NCI-H1048 (cell line): Measurements from ENCODE around the gene ZNF337.
A peak's percentile ranks its signal among the peaks of the same experiment; 100 is the strongest.
"Not testable (repeated sequence)": the region's sequence is repeated elsewhere in the genome, so short reads cannot be mapped to it uniquely, and the experiment has no call there.

Experiments used
- DNase-seq: peaks from one replicate; lab custom pipeline; 2025; lab: John Stamatoyannopoulos, UW

ZNF337 gene

DNA sequence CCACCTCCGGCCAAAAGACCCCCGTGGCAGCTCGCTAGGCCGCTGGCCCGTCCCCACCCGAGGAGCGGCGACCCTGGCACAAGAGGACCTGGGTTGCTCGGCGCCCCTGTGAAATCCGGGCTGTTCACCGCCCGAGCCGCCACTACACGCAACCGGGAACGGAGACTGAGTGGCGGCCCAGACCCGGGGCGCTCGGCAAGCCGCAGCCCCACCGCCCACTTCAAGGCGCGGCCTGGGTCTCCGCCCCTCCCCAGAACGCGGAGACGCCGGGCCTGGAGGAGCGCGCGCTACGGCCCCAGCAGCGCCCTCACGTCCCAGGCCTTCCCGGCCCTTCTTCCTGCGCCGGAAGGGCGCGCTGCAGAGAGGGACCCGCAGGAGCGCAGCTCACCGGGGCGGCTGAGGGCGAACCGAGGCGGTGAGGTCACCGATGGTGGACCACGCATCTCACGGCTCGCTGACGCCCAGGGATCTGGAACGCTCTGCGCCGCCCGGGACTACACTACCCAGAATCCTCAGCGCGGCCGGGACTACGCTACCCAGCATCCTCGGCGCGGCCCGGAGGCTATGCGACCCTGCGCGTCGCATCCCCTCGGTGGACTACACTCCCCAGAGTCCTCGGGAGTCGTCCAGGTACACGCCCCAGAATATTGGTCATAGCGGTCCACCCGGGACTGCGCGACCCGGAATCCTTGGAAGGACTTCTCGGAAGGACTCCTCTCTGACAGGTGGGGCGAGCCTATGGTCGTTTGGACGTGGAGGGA, at the start of gene ZNF337:
Gene ZNF337 (minus strand): TSS at position 483 of the 761 bp plus-strand sequence. CDS start 10,436 bp downstream, outside the sequence.
- peak; percentile 92 for DNase-seq

DNA sequence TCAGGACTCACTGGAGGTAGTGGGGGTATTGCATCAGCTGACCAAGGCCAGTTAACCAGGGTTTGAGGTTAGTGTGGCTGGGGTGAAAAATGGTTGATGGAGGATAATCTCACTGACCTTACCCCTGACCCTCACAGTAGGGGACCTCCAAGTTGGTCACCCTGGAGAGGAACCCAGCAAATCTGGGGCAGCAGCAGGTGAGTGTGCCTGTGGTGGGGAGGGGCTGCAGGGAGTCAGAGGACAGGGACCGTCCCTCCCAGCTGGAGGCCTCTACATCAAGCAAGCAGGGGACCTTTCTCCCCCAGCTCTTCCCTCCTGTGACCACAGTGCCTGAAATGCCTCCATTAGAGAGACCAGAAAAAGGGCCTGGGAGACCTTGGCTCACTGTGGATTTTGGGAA, 49.1 kb upstream of the ZNF337 start:
- DNase-seq, result no peak

DNA sequence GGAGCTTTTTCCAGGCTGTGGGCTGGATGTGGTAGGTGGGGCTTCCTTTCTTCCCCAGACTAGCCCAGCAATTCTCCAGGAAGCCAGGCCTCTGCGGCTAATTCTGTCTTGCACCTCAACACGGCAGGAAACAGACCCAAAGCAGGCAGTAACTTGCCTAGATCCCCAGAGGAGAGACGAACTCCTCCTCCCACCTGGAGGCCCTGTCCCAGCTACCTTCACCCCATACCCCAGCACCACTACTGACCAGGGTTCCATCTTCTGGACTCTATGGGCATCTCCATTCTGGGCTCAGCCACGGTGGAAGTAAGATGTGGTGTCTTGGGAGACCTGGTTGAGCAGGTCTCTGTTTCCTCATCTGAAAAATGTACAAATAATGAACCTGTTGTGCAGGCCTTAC, 48.4 kb upstream of the ZNF337 start:
- DNase-seq, result no peak

DNA sequence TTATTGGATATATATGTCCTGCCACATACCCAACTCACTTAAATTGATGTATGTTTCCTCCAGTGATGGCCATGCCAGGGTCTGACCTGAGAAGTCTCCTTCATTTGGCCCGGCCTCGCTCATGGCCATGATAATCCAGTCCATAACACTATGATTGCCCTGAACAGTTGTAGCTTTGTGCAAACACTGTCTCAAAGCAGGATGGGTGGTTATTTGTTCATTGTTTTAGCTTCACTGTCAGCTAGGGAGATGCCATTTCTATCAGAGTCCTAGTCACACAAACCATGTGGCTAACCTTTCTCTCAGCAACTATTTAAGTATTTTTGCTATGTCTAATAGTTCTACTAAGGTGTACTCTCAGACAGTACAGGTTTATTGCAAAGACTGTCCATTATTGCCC, 47.6 kb upstream of the ZNF337 start:
- no peak for DNase-seq

- DNase-seq, result no peak
These were observed 44.4 kb upstream of the ZNF337 start for GRCh38 chr20:25741088-25741487.

DNA sequence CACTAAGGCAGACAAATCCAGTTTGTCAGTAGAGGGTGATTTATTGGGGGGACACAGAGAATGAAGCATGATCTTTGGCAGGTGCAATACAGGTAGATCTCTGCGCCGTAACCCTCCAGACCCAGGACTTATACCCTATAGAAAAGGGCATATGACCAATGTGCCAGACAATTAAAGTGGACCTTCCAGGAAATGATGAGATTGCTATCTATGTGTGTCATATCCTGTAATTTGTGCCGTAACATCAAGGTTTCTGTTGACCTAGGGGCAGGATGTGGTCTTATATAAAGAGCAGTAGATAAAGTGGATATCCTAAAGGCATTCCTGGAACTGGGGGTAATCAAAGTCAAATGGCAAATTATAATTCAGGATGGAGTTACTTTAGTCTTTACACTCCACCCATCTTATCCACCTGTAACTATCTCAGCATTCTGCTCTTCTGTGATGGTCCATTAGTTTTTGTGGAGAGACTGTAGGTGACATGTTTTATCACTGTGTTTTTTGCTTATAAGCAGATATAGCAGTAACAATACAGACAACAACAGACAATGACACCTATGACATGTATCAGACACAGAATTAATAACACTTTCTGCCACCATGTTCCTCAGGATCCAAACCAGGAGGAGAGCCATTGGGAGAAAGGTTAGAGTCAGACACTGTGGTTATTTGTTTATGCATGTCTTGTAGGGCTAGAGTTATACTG, 43.1 kb upstream of the ZNF337 start:
- no peak for DNase-seq

DNA sequence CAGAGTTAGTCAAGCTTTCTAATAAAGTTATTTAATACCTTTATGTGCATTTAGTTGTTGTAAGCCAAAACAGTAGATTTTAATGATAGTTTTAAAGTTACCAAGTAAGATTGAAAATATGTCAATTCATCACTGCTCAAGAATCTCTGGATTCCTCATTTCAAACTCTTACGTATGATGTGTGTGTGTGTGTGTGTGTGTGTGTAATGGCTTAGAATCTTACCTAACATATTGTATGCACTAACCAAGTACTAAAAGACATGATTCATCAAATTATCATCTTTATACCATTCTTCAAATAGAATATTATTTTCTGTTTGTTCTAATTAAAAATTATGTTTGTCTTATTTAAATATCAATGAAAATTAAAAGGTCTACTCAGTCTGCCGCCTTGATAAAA, 41.5 kb upstream of the ZNF337 start:
- no peak for DNase-seq

- DNase-seq, result no peak
These were observed 37.2 kb upstream of the ZNF337 start for GRCh38 chr20:25733903-25734302.

- no peak for DNase-seq
These were observed 34.2 kb upstream of the ZNF337 start for GRCh38 chr20:25730862-25731261.

- no peak for DNase-seq
These were observed 29.7 kb upstream of the ZNF337 start for GRCh38 chr20:25726357-25726756.

- DNase-seq, result no peak
These were observed 29.0 kb upstream of the ZNF337 start for GRCh38 chr20:25725639-25726038.

GRCh38 chr20:25723975-25724374, 27.3 kb upstream of the ZNF337 start:
- DNase-seq, result no peak

DNA sequence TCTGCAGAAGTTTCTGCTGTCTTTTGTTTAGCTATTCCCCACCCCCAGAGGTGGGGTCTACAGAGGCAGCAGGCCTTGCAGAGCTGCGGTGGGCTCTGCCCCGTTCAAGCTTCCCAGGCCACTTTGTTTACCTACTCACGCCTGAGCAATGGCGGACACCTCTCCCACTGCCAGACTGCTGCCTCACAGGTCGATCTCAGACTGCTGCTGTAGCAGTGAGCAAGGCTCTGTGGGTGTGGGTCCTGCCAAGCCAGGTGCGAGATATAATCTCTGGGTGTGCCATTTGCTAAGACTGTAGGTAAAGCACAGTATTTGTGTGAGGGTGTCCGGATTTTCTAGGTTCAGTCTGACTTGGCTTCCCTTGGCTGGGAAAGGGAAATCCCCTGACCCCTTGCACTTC, 23.6 kb upstream of the ZNF337 start:
- no peak for DNase-seq

DNA sequence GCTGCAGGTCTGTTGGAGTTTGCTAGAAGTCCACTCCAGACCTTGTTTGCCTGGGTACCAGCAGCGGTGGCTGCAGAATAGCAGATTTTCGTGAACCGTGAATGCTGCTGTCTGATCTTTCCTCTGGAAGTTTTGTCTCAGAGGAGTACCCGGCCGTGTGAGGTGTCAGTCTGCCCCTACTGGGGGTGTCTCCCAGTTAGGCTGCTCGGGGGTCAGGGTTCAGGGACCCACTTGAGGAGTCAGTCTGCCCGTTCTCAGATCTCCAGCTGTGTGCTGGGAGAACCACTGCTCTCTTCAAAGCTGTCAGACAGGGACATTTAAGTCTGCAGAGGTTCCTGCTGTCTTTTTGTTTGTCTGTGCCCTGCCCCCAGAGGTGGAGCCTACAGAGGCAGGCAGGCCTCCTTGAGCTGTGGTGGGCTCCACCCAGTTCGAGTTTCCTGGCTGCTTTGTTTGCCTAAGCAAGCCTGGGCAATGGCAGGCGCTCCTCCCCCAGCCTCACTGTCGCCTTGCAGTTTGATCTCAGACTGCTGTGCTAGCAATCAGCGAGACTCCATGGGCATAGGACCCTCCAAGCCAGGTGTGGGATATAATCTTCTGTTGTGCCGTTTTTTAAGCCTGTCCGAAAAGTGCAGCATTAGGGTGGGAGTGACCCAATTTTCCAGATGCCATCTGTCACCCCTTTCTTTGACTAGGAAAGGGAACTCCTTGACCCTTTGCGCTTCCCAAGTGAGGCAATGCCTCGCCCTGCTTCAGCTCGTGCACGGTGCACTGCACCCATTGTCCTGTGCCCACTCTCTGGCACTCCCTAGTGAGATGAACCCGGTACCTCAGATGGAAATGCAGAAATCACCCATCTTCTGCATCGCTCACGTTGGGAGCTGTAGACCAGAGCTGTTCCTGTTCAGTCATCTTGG, 22.5 kb upstream of the ZNF337 start:
- not testable (repeated sequence) for DNase-seq

- no peak for DNase-seq
These were observed 11.0 kb upstream of the ZNF337 start for GRCh38 chr20:25707695-25708094.

- DNase-seq, result no peak
These were observed 10.1 kb upstream of the ZNF337 start for GRCh38 chr20:25706793-25707192.

GRCh38 chr20:25705830-25706351, 9.2 kb upstream of the ZNF337 start:
- no peak for DNase-seq

DNA sequence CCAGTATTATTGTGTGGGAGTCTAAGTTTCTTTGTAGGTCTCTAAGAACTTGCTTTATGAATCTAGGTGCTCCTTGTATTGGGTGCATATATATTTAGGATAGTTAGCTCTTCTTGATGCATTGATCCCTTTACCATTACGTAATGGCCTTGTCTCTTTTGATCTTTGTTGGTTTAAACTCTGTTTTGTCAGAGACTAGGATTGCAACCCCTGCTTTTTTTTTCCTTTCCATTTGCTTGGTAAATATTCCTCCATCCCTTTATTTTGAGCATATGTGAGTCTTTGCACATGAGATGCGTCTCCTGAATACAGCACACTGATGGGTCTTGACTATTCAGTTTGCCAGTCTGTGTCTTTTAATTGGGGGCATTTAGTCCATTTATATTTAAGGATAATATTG, 7.7 kb upstream of the ZNF337 start:
- not testable (repeated sequence) for DNase-seq

- not testable (repeated sequence) for DNase-seq
These were observed 4.2 kb upstream of the ZNF337 start for GRCh38 chr20:25700835-25701234.

GRCh38 chr20:25699914-25700313, 3.3 kb upstream of the ZNF337 start:
- DNase-seq, result no peak

GRCh38 chr20:25697132-25697446, 436 bp upstream of the ZNF337 start:
- no peak for DNase-seq
